Duodenal mucosa (tissue), 2 donors: Measurements from ENCODE around the gene ZNF547.

Experiments
- H3K27ac ChIP-seq: one replicate; pipeline ENCODE4 v1.7.0; 2013; ENCODE audit warnings: low read depth, low read length
- H3K27me3 ChIP-seq, 2 donors: one replicate each; pipeline ENCODE4 v1.7.0; 2013; ENCODE audit warnings: low read length in 2 of 2, control low read depth in 1 of 2; ENCODE audit not compliant: insufficient read depth in 2 of 2, control insufficient read depth in 1 of 2
- H3K36me3 ChIP-seq, 2 donors: one replicate each; pipeline ENCODE4 v1.7.0; 2013; ENCODE audit warnings: low read length in 2 of 2, control low read depth in 1 of 2; ENCODE audit not compliant: insufficient read depth in 2 of 2, control insufficient read depth in 1 of 2
- H3K4me1 ChIP-seq, 2 donors: one replicate each; pipeline ENCODE4 v1.7.0; 2013; ENCODE audit warnings: low read length in 2 of 2, control low read depth in 1 of 2; ENCODE audit not compliant: insufficient read depth in 2 of 2, control insufficient read depth in 1 of 2
- H3K4me3 ChIP-seq, 2 donors: one replicate each; pipeline ENCODE4 v1.7.0; 2013; ENCODE audit warnings: low read length in 2 of 2, low read depth in 1 of 2
- H3K9ac ChIP-seq, 2 donors: one replicate each; pipeline ENCODE4 v1.7.0; 2013; ENCODE audit warnings: low read length in 2 of 2, low read depth in 1 of 2
- H3K9me3 ChIP-seq, 2 donors: one replicate each; pipeline ENCODE4 v1.7.0; 2013; ENCODE audit warnings: low read length in 2 of 2, control low read depth in 1 of 2; ENCODE audit not compliant: control insufficient read depth in 1 of 2

The ZNF547 gene

DNA sequence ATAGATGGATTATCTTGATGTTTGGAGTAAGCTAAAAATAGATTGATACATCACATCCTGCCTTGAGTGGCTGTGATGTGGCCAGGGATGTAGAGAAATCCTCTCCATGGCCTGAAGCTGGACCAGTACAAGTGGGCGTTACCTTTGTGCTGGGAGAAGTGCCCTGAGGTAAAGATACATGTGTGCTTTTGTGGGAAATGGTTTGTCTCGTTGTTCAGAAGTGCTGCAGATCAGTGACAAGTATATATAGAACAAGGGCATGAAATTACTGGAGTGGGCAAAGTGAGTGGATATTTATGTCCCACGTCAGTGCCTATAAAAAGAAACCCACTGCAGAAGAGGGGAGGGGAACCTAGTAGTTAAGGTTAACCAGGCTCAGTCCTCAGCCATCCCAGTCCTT, 24.5 kb upstream of the ZNF547 start:
- H3K27ac ChIP-seq = no peak overlapping the region
- no peaks in the 10 kb centered on the region for H3K4me1 ChIP-seq
- H3K27me3 ChIP-seq = no peaks in the 10 kb centered on the region
- H3K9ac ChIP-seq = no peak overlapping the region
- no peaks in the 10 kb centered on the region for H3K36me3 ChIP-seq
- peaks cover 0 to 6% of the 10 kb centered on the region in 2 donors for H3K9me3 ChIP-seq
- H3K4me3 ChIP-seq = no peak overlapping the region

DNA sequence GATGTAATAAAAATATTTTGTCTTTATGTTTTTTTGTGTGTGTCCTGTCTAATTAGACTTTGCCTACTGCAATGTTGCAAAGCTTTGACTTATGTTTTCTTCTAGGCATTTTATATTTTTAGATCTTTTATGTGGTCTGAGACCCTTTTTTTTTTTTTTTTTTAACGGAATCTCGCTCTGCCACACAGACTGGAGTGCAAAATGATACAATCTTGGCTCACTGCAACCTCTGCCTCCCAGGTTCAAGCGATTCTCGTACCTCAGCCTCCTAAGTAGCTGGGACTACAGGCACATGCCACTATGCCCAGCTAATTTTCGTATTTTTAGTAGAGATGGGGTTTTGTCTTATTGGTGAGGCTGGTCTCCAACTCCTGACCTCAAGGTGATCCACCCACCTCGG, 20.8 kb upstream of the ZNF547 start:
- Histone ChIP-seq H3K27me3 (no peaks in the 10 kb centered on the region), H3K36me3 (no peaks in the 10 kb centered on the region), H3K9me3 (no peaks in the 10 kb centered on the region), H3K9ac (no peak overlapping the region), H3K4me1 (no peaks in the 10 kb centered on the region), H3K4me3 (no peak overlapping the region), H3K27ac (no peak overlapping the region)

DNA sequence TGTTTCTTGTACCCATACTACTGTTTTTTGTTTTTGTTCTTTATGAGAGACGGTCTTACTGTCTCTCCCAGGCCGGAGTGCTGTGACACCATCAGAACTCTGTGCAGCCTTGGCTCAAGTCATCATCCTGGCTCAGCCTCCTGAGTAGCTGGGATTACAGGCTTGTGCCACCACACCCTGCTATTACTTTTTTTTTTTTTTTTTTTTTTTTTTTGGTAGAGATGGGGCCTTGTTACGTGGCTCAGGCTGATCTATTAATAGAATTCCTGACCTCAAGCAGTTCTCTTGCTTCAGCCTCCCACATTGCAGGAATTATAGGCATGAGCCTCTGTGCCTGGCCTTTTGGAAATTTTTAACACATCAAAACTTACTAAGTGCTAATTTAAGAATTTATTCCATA, 15.2 kb upstream of the ZNF547 start:
- Histone ChIP-seq H3K9me3 (peaks cover 4 to 6% of the 10 kb centered on the region in 2 donors), H3K27ac (no peak overlapping the region), H3K4me1 (peaks cover 15 to 17% of the 10 kb centered on the region in 2 donors), H3K36me3 (peaks cover 0 to 2% of the 10 kb centered on the region in 2 donors), H3K27me3 (no peaks in the 10 kb centered on the region), H3K9ac (no peak overlapping the region), H3K4me3 (no peak overlapping the region)

DNA sequence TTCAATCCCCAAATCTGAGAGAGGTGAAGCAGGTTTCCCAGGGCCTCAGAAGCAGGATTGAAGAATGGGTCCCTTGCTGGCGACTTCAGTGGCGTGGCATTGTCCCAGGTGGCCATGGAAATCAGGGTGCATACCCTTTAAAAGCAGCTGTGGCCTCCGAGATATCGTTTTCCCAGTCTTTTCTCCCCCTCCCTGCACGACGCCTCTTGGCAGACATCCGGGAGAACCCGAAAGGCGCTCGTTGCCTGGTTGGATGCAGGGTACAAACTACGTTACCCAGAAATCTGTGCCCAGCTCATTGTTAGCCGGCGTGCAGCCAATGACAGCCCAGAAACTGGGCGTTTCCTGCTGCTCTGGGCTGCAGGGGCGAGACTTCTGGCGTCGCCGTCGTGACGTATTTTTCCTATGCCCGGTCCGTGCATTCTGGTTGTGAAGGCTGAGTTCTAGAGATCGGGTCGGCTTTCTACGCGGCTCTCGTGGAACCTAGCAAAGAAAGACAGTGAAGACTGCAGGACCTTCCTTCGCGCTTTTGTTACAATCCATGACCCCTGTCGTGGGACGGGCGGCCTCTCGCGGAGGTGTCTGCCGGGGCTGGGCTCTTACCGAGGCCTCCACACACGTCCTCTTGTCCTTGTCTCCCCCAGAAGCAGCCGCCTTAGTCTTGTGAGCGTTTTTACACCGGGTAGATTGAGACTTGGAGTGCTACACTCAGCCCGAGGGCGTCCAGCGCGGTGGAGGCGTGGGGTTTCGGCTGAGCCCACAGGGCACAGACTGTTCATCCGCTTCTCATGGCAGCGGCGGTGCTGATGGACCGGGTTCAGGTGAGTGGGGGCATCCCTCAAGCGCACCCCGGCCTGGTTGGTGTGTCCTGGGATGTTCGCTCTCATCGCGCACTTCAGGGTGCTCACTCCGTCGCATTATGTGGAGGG, 12.2 kb upstream of the ZNF547 start, which contains the start of gene ZNF304:
Gene ZNF304, plus strand, starts transcription at position 395 of the 929 bp plus-strand sequence. Its CDS starts 394 bp downstream, at position 789.
- peaks cover 22 to 31% of the 10 kb centered on the region in 2 donors for H3K36me3 ChIP-seq
- peaks cover 17% of the 10 kb centered on the region in 2 donors for H3K4me1 ChIP-seq
- no peaks in the 10 kb centered on the region for H3K27me3 ChIP-seq
- peak within 1 kb of the TSS; percentile 89 for H3K9ac ChIP-seq
- peak within 1 kb of the TSS; percentile 90 to 99 for H3K4me3 ChIP-seq
- peaks cover 22 to 25% of the 10 kb centered on the region in 2 donors for H3K9me3 ChIP-seq
- peak within 1 kb of the TSS; percentile 40 for H3K27ac ChIP-seq

DNA sequence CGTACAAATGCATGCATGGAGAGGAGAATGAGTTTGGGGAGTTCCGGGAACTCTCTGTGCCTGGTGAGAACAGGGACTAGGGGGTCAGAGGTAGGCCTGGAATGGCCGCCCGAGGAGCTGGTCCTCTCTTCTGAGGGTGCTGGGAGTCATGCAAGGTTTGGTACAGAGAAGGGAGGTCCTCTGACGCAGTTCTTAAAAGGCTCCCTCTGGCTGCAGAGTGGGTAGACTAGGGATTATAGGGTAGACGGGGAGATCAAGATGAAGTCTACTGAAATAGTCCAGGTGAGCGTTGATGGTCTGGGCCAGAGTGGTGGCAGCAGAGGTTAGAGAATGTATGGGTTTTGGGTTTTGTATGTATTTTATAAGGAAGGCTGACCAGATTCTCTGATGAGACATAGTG, 11.5 kb upstream of the ZNF547 start:
- peak overlapping the region; percentile 89 for H3K9ac ChIP-seq
- peak overlapping the region; percentile 90 to 99 for H3K4me3 ChIP-seq
- no peaks in the 10 kb centered on the region for H3K27me3 ChIP-seq
- H3K9me3 ChIP-seq = peaks cover 26 to 32% of the 10 kb centered on the region in 2 donors
- H3K36me3 ChIP-seq = peaks cover 30 to 39% of the 10 kb centered on the region in 2 donors
- H3K27ac ChIP-seq = no peak overlapping the region
- peaks cover 17% of the 10 kb centered on the region in 2 donors for H3K4me1 ChIP-seq

DNA sequence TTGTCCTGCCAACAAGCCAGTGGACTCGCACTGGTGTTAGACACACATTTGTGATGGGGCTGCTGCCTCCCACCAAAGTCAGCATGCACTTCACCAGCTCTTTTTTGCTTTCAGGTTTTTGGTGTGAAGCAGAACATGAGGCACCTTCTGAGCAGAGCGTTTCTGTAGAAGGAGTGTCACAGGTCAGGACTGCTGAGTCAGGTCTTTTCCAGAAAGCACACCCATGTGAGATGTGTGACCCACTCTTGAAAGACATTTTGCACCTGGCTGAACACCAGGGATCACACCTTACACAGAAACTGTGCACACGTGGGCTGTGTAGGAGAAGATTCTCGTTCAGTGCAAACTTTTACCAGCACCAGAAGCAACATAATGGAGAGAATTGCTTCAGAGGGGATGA, 7.4 kb upstream of the ZNF547 start:
- H3K27ac ChIP-seq = no peak overlapping the region
- H3K4me3 ChIP-seq = no peak overlapping the region
- no peak overlapping the region for H3K9ac ChIP-seq
- no peaks in the 10 kb centered on the region for H3K27me3 ChIP-seq
- peaks cover 12 to 17% of the 10 kb centered on the region in 2 donors for H3K4me1 ChIP-seq
- peaks cover 44 to 60% of the 10 kb centered on the region in 2 donors for H3K36me3 ChIP-seq
- H3K9me3 ChIP-seq = peaks cover 46 to 62% of the 10 kb centered on the region in 2 donors

DNA sequence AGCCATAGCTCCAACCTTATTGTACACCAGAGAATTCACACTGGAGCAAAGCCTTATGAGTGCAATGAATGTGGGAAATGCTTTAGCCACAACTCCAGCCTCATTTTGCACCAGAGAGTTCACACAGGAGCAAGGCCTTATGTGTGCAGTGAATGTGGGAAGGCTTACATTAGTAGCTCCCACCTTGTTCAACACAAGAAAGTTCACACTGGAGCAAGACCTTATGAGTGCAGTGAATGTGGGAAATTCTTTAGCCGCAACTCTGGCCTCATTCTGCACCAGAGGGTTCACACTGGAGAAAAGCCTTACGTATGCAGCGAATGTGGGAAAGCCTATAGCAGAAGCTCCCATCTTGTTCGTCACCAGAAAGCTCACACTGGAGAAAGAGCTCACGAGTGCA, 5.9 kb upstream of the ZNF547 start:
- H3K9ac ChIP-seq = no peak overlapping the region
- peak overlapping the region in 1 of 2 donors; percentile 19 for H3K4me3 ChIP-seq
- H3K27me3 ChIP-seq = no peaks in the 10 kb centered on the region
- no peak overlapping the region for H3K27ac ChIP-seq
- H3K4me1 ChIP-seq = peaks cover 4 to 6% of the 10 kb centered on the region in 2 donors
- peaks cover 44 to 60% of the 10 kb centered on the region in 2 donors for H3K36me3 ChIP-seq
- peaks cover 46 to 62% of the 10 kb centered on the region in 2 donors for H3K9me3 ChIP-seq

DNA sequence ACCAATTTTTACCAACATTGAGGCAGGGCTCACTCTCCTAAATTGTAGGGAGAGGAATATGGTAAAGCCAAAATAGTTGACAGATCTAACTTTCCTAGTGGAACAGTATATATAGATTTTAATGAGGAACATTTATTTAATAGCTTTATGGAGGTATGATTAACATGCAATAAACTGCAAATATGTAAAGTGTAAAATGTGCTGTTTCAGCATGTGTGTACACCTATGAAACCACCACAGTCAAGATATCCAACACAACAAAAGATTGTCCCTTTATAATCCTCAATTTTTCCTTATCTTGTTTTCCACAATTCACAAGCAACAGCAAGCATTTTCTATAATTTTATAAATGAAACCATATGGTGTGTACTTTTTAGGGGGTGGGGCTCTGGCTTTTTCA, 4.1 kb upstream of the ZNF547 start:
- no peaks in the 10 kb centered on the region for H3K27me3 ChIP-seq
- peaks cover 38 to 47% of the 10 kb centered on the region in 2 donors for H3K9me3 ChIP-seq
- H3K9ac ChIP-seq = no peak overlapping the region
- no peak overlapping the region for H3K4me3 ChIP-seq
- no peak overlapping the region for H3K27ac ChIP-seq
- H3K4me1 ChIP-seq = peaks cover 4 to 6% of the 10 kb centered on the region in 2 donors
- H3K36me3 ChIP-seq = peaks cover 40 to 48% of the 10 kb centered on the region in 2 donors

DNA sequence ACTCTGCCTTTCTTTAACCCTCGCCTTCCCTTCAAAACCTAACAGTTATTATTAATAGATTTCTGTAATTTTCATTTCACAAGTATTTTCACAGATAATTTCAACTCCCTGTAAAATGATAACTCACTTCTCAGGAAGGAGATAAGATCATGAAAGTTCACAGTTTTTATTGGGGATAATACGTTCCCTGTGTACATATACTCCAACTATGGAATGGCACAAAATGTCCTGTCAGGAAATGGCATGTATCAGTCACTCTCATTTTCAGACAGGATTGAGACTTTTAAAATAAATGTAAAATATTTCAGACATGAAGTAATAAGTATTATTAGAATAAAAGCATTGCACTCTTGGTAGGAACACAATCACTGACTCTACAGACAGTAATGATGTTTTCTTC, 932 bp upstream of the ZNF547 start:
- Histone ChIP-seq H3K9ac (peak overlapping the region in 1 of 2 donors; percentile 68), H3K27ac (no peak overlapping the region), H3K9me3 (peaks cover 20 to 25% of the 10 kb centered on the region in 2 donors), H3K4me3 (peak overlapping the region; percentile 82 to 91), H3K4me1 (peaks cover 4 to 6% of the 10 kb centered on the region in 2 donors), H3K36me3 (peaks cover 9 to 19% of the 10 kb centered on the region in 2 donors), H3K27me3 (no peaks in the 10 kb centered on the region)

DNA sequence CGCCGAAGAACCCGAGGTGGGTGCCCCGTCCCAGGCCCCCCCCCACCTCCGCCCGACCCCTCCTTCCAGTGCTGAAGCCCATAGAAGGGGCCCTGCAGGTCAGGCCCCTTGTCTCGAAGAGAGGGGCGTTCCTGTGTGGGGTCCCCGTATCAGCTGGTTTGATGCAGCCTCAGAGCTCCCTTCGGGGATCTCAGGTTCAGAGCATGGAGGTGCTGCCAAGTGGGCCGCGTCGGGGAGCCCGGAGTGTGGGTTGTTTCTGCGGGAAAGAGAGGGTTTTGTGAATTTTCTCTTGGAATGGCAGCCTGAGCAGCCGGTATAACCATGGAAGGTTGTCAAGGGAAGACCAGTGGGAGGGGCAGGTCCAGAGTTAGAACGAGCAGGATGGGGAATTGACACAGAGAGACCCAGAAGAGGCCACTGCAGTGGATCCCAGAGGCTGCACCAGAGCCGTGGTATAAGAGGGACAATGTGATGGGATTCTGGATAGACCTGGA, 384 bp downstream of the ZNF547 start:
- Histone ChIP-seq H3K4me1 (peaks cover 4 to 6% of the 10 kb centered on the region in 2 donors), H3K4me3 (peak overlapping the region; percentile 82 to 91), H3K27me3 (no peaks in the 10 kb centered on the region), H3K36me3 (peaks cover 1 to 7% of the 10 kb centered on the region in 2 donors), H3K9ac (peak overlapping the region; percentile 64 to 68), H3K27ac (peak overlapping the region; percentile 94), H3K9me3 (peaks cover 10 to 12% of the 10 kb centered on the region in 2 donors)
